HepG2 (cell line): ENCODE data around the gene CRNKL1. TPM values are rescaled to one million over a fixed set of nuclear protein-coding genes. Genes with fewer than 3 reads are reported as not detected.

ENCODE experiments used
- polyA plus RNA-seq, 8 experiments: library from polyadenylated mRNA; depleted of rRNA in 3 of 8; stranded (reverse) in 7 of 8; unstranded in 1 of 8; fragments of >200 nt; fragmentation: Illumina TruSeq in 4 of 8; extraction: Trizol in 4 of 8; gene quantifications; 2 replicates each; pipeline versions ENCODE4 v1.2.1 to v1.2.3, GENCODE V29; 2011 to 2016; ENCODE audit warnings: low read depth in 4 of 8, missing spikeins in 1 of 8, mixed read lengths in 1 of 8; ENCODE audit not compliant: insufficient read depth in 1 of 8
- total RNA-seq, 5 experiments: library from RNA; depleted of rRNA; stranded (reverse); fragments of >200 nt; fragmentation: Illumina TruSeq; extraction: Trizol; gene quantifications; 2 replicates each; pipeline ENCODE4 v1.2.3, GENCODE V29; 2016; ENCODE audit warnings: low read depth in 1 of 5

The CRNKL1 gene
- total and polyA plus RNA-seq, 2 of the 13 experiments (the other 11 are each of a cell fraction or from before 2014, with no cell fraction given) = 12.3 to 64.5 TPM

Other genes starting within 250 kb of the CRNKL1 start
- gene NAA20, start 35.1 kb downstream of the CRNKL1 start, total RNA-seq (2016; rRNA removed; fragmentation: Illumina TruSeq; extraction: Trizol) = 82.8 and 114 TPM in 2 replicates
- 62.9 and 81.9 TPM in 2 replicates for gene NAA20, start 35.1 kb downstream of the CRNKL1 start, polyA plus RNA-seq (2011; rRNA removed)
- 0.27 TPM in 1 of 2 replicates, not detected in the other for gene CFAP61, start 66 bp upstream of the CRNKL1 start, total RNA-seq (2016; rRNA removed; fragmentation: Illumina TruSeq; extraction: Trizol)
- gene CFAP61, start 66 bp upstream of the CRNKL1 start, polyA plus RNA-seq (2011; rRNA removed) = not detected in 2 replicates